GM18502 (cell line): ENCODE measurements around the gene GALNT2.

Source experiments
- ATAC-seq: cut with Tn5 transposase; IDR thresholded peaks from one replicate; pipeline ENCODE4 v1.9.1; 2021; ENCODE audit warnings: mild to moderate bottlenecking; ENCODE audit not compliant: unreplicated experiment, poor library complexity

GALNT2 gene

GRCh38 chr1:230301822-230302221 is 234.8 kb downstream of the GALNT2 start:
- ATAC-seq: no peak

DNA sequence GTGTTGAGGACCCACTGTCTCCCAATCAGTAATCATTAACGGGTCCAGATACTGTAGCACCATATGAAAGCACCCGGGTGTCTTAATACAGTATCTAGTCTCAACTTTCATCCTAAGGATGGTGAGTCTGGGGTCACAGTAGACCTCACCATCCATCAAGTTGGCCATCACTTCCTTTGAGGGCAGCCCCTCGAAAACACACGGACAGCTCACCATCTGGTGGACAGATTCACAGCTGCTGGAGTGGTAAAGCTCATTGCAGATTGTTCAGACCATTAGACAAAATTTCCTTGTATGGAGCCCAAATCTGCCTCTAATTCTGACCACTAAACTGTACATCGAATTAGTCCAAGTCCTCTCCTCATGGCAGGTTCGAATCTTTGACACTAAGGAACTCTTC is 236.0 kb downstream of the GALNT2 start:
- ATAC-seq: no peak

- ATAC-seq: no peak
These were observed 236.8 kb downstream of the GALNT2 start for GRCh38 chr1:230303822-230304221.

GRCh38 chr1:230306169-230306568 is 239.1 kb downstream of the GALNT2 start:
- peak; percentile 61 for ATAC-seq

DNA sequence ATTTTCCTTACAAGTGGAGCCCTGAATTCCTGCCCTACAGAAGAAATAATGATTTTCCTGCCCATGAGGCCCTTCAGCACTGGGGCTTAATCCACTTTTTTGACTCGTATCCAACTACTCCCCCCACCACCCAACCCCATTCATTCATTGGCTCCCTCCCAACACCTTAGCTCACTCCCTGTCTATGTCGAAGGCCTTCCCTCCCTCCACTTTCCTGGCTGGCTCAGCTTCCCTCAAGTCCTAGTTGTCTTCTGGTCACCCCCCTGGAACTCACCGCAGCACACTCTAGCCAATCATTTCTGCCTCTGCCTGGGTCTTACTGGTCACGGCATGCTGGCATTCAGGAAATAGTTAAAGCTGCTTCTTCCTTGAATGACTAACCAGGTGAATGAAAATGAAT is 240.2 kb downstream of the GALNT2 start:
- ATAC-seq: no peak

DNA sequence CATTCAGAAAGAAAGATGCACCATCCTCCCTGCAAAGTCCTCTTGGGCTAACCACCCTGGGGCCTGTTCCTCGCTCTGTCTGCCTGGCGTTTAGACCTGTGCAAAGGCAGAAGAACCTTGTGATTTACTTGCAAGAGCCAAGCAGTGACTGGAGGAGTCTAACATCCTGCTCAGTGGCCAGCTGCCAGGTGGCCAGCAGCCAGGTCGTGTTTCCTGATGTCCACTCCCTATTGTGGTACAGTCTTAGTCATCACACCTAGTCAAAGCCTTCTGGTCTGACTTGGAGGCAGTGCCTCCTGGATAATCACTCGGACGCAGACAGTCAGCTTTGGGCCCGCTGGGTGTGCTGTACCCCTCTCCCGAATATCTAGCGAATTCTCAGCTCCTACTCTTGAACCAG is 241.0 kb downstream of the GALNT2 start:
- ATAC-seq: no peak

DNA sequence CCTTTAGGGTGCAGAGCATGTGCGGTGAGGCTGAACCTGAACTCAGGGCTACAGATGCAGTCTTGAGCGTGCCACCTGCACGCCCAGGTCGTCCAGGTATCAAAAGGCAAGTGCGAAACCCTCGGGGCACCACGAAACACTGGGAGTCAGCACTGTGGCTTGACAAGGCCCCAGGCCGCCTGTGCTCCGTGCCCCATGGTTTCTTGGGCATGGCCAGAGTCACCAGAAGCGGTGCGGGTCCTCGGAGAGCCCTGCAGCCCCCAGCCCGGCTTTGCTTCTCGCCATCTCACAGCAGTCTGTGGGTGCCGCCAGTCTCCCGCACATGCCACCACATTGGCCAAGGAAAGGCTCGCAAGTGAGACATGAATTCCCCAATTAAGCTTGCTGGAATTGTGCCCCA is 241.8 kb downstream of the GALNT2 start:
- no peak for ATAC-seq

GRCh38 chr1:230309646-230310177 is 242.7 kb downstream of the GALNT2 start:
- ATAC-seq: no peak

DNA sequence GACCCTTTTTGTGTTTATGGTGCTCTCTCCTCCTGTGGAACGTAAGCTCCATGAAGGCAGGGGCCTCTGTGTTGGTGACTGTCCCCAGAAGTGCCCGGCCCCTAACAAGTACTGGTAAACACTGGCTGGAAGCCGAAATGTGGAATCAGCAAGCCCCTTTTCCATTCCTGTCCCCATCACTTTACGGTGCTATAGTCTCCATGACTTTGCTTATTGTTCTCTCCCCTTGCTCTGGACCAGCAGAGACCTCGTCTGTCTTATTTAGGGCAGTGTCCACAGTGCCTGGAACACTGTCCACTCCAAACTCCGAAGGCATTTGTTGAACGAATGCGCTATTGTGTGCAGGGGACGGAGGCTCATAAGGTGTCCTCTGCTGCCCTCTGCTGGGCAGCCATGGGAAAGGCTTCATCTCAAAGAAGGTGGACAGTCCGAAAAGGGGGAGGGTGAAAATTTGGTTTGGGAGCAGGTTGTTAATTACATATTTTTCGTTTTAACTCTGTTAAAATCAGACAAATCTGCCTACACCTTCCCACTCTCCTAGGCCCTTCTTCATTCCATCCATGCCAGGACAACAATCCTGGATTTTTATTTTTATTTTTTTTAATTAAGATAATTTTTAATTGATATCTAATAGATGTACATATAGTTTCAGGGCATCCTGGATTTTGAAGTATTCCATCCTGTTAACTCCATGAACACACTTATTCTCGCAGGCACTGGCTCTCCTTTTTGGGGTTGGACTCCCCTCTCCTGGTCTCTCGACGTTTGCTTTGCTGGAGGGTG is 243.5 kb downstream of the GALNT2 start:
- ATAC-seq: peak; percentile 59

GRCh38 chr1:230312676-230313075 is 245.6 kb downstream of the GALNT2 start:
- ATAC-seq: no peak

DNA sequence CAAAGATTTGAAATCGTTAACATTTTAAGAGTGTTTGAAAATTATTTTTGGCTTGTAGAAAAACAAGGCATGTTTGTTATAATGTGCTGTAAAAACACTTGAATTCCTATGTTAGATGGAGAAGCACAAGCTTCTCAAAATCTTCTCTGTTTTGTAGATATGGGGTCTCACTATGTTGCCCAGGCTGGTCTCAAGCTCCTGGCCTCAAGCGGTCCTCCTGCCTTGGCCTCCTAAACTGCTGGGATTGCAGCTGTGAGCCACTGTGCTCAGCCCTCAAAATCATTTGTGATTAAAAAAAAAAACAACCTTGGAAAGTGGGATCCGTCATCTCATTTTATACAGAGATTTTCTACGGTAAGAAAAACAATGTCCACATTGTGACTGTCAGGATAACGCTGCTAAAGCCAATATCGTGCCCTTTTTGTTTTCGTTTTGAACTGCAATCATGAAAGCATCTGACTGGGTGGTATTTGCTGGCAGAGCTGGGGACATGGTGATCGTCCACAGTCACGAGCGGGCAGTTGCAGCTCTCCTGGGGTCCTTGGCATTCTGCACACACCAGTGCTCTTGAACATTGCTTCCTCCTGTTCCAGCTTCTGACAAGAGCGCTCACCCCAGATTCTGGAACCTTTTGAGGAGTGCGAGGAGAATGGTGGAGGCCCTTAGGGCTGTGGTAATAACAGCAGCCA is 246.6 kb downstream of the GALNT2 start:
- no peak for ATAC-seq

DNA sequence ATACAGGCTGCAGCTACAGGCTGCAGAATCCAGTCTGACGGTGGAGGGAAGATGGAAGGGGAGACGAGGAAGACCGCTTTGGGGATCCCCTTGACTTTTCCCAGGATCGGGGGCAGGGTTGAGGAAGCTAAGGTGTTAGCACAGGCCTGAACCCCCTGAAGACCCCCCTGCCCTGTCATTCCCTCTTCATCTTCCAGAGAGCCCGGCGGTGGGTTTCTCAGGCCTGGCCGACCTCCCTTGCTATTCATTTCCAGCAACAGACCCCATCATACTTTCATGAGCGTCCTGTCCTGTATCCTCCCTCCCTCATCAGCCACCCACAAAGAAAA is 247.1 kb downstream of the GALNT2 start:
- no peak for ATAC-seq

GRCh38 chr1:230315099-230315498 is 248.1 kb downstream of the GALNT2 start:
- no peak for ATAC-seq

DNA sequence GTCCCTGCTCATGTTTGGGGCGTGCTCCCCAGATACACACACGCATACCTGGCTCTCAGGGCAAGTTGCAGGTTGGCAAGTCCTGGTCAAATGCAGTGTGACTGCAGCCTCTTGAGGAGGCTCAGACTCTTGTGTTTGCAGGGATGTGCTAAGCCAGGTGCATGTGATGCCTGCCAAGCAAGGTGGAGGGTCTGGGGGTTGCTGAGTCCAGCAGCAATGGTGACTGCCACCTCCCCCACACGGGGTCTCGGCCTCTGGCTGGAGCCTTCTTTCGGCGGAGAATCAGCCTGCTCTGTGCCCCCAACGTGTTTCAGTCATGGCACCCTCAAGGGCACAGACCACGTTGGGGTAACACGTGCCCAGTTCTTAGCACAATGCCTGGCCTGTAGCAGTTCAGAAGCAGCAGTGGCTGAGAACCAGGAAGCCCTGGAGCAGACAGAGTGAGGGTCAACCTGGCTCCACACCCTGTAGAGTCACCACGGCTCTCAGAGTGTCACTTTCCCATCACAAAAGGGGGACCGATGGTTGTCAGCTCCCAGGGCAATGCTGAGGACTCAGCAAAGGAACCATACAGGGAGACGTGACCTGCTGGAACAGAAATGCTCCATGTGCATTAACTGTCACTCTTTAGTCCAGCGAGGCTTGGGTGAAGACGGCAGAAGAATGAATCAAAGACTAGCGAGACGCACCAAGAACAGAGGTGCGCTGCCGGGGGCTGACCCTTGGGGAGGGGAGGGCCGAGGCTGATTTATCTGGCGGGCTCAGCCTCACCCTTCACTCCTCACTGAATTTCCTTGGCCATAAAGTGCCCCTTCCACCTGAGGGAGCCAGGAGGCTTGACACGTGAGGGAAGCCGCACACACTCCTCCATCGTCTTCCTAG is 250.1 kb downstream of the GALNT2 start:
- ATAC-seq: no peak

- ATAC-seq: no peak
These were observed 251.1 kb downstream of the GALNT2 start for GRCh38 chr1:230317823-230318819.

- no peak for ATAC-seq
These were observed 252.1 kb downstream of the GALNT2 start for GRCh38 chr1:230319014-230319747.

GRCh38 chr1:230320804-230321203 is 253.8 kb downstream of the GALNT2 start:
- no peak for ATAC-seq

- no peak for ATAC-seq
These were observed 254.3 kb downstream of the GALNT2 start for GRCh38 chr1:230321341-230321740.
